ENCODE results near the gene NCMAP.

- TF ChIP-seq CTCF (IDR thresholded peaks at IDR 0.05) = no peak
- no peak for TF ChIP-seq POLR2A (IDR thresholded peaks at IDR 0.05)
Measured at GRCh38 chr1:24540051-24540905, 15.6 kb upstream of the NCMAP start.

Data from sigmoid colon (tissue), 3 donors.